ENCODE measurements around the gene GLIPR2. TPM values are rescaled to one million over a fixed set of nuclear protein-coding genes. Genes with fewer than 3 reads are reported as not detected.

Gene GLIPR2
- total RNA-seq, 1 donor: 38.4 TPM

GRCh38 chr9:36151316-36152210 lies 15.0 kb downstream of the GLIPR2 start:
- Histone ChIP-seq H3K27ac (ENCODE audit: low read depth, low read length) (peak overlapping the region; percentile 84), H3K4me2 (ENCODE audit: insufficient read depth, low read length) (peak overlapping the region; percentile 32), H3K36me3 (ENCODE audit: insufficient read depth, low read length) (peaks cover 10% of the 10 kb centered on the region), H4K20me1 (ENCODE audit: insufficient read depth, low read length) (peaks cover 4% of the 10 kb centered on the region), H3K4me3 (ENCODE audit: insufficient read depth, low read length) (no peak overlapping the region), H3K27me3 (ENCODE audit: insufficient read depth, low read length) (no peaks in the 10 kb centered on the region), H3K79me2 (ENCODE audit: insufficient read depth, low read length) (no peaks in the 10 kb centered on the region), H3K9me3 (ENCODE audit: low read depth, low read length) (no peaks in the 10 kb centered on the region), H2AFZ (ENCODE audit: low read length) (peak overlapping the region; percentile 60), H3K4me1 (ENCODE audit: insufficient read depth, low read length) (peaks cover 63% of the 10 kb centered on the region)
- TF ChIP-seq, protein P1, sequence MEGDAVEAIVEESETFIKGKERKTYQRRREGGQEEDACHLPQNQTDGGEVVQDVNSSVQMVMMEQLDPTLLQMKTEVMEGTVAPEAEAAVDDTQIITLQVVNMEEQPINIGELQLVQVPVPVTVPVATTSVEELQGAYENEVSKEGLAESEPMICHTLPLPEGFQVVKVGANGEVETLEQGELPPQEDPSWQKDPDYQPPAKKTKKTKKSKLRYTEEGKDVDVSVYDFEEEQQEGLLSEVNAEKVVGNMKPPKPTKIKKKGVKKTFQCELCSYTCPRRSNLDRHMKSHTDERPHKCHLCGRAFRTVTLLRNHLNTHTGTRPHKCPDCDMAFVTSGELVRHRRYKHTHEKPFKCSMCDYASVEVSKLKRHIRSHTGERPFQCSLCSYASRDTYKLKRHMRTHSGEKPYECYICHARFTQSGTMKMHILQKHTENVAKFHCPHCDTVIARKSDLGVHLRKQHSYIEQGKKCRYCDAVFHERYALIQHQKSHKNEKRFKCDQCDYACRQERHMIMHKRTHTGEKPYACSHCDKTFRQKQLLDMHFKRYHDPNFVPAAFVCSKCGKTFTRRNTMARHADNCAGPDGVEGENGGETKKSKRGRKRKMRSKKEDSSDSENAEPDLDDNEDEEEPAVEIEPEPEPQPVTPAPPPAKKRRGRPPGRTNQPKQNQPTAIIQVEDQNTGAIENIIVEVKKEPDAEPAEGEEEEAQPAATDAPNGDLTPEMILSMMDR (IDR thresholded peaks at IDR 0.05; ENCODE audit: extremely low read depth, low read depth, low read length): no peak
- no peak for DNase-seq (ENCODE audit: insufficient read length, low spot score, missing footprints)

DNA sequence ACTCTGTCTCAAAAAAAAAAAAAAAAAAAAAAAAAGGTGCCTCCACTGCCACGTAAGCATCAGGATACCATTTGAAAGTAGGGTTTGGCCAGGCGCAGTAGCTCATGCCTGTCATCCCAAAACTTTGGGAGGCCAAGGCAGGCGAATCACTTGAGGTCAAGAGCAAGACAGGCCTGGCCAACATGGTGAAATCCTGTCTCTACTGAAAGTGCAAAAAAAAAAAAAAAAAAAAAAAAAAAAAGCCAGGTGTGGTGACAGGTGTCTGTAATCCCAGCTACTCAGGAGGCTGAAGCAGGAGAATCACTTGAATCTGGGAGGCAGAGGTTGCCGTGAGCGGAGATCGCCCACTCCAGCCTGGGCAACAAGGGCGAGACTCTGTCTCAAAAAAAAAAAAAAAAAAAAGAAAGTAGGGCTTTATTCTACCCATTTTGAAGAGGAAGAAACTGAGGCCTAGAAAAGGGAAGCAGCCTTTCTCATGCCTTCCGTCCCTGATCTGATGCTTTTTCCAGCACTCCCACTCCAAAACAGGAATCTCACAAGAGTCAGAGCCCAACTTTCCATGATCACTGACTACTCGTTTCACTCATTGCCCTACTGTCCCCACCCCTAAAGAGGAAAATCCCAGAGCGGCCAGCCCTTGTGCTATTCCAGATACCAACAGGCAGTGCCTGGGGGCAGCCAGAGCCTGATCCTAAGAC lies 16.4 kb downstream of the GLIPR2 start:
- Histone ChIP-seq H3K4me1 (ENCODE audit: insufficient read depth, low read length) (peaks cover 61% of the 10 kb centered on the region), H4K20me1 (ENCODE audit: insufficient read depth, low read length) (peaks cover 4% of the 10 kb centered on the region), H3K79me2 (ENCODE audit: insufficient read depth, low read length) (no peaks in the 10 kb centered on the region), H3K4me2 (ENCODE audit: insufficient read depth, low read length) (no peak overlapping the region), H3K9me3 (ENCODE audit: low read depth, low read length) (no peaks in the 10 kb centered on the region), H3K4me3 (ENCODE audit: insufficient read depth, low read length) (no peak overlapping the region), H2AFZ (ENCODE audit: low read length) (no peak overlapping the region), H3K27me3 (ENCODE audit: insufficient read depth, low read length) (no peaks in the 10 kb centered on the region), H3K36me3 (ENCODE audit: insufficient read depth, low read length) (peaks cover 12% of the 10 kb centered on the region), H3K27ac (ENCODE audit: low read depth, low read length) (peak overlapping the region; percentile 61)
- TF ChIP-seq, protein P1 (IDR thresholded peaks at IDR 0.05; ENCODE audit: extremely low read depth, low read depth, low read length): no peak
- no peak for DNase-seq (ENCODE audit: insufficient read length, low spot score, missing footprints)

- H3K9me3 ChIP-seq (ENCODE audit: low read depth, low read length): no peaks in the 10 kb centered on the region
- H4K20me1 ChIP-seq (ENCODE audit: insufficient read depth, low read length): no peaks in the 10 kb centered on the region
- H2AFZ ChIP-seq (ENCODE audit: low read length): no peak overlapping the region
- peak overlapping the region; percentile 94 for H3K27ac ChIP-seq (ENCODE audit: low read depth, low read length)
- H3K4me1 ChIP-seq (ENCODE audit: insufficient read depth, low read length): peaks cover 52% of the 10 kb centered on the region
- H3K4me2 ChIP-seq (ENCODE audit: insufficient read depth, low read length): no peak overlapping the region
- peaks cover 12% of the 10 kb centered on the region for H3K36me3 ChIP-seq (ENCODE audit: insufficient read depth, low read length)
- H3K27me3 ChIP-seq (ENCODE audit: insufficient read depth, low read length): no peaks in the 10 kb centered on the region
- TF ChIP-seq, protein P1 (IDR thresholded peaks at IDR 0.05; ENCODE audit: extremely low read depth, low read depth, low read length): no peak
- H3K4me3 ChIP-seq (ENCODE audit: insufficient read depth, low read length): no peak overlapping the region
- no peak for DNase-seq (ENCODE audit: insufficient read length, low spot score, missing footprints)
- no peaks in the 10 kb centered on the region for H3K79me2 ChIP-seq (ENCODE audit: insufficient read depth, low read length)
These were observed 17.2 kb downstream of the GLIPR2 start for GRCh38 chr9:36153746-36154145.
